HG02588 (cell line): ENCODE results near the gene TLR1.
A peak's percentile ranks its signal among the peaks of the same experiment; 100 is the strongest.

Experiments used
- ATAC-seq: cut with Tn5 transposase; IDR thresholded peaks from one replicate; pipeline ENCODE4 v1.9.1; 2021; ENCODE audit warnings: mild to moderate bottlenecking, moderate library complexity; ENCODE audit not compliant: unreplicated experiment

Gene TLR1, protein sequence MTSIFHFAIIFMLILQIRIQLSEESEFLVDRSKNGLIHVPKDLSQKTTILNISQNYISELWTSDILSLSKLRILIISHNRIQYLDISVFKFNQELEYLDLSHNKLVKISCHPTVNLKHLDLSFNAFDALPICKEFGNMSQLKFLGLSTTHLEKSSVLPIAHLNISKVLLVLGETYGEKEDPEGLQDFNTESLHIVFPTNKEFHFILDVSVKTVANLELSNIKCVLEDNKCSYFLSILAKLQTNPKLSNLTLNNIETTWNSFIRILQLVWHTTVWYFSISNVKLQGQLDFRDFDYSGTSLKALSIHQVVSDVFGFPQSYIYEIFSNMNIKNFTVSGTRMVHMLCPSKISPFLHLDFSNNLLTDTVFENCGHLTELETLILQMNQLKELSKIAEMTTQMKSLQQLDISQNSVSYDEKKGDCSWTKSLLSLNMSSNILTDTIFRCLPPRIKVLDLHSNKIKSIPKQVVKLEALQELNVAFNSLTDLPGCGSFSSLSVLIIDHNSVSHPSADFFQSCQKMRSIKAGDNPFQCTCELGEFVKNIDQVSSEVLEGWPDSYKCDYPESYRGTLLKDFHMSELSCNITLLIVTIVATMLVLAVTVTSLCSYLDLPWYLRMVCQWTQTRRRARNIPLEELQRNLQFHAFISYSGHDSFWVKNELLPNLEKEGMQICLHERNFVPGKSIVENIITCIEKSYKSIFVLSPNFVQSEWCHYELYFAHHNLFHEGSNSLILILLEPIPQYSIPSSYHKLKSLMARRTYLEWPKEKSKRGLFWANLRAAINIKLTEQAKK

DNA sequence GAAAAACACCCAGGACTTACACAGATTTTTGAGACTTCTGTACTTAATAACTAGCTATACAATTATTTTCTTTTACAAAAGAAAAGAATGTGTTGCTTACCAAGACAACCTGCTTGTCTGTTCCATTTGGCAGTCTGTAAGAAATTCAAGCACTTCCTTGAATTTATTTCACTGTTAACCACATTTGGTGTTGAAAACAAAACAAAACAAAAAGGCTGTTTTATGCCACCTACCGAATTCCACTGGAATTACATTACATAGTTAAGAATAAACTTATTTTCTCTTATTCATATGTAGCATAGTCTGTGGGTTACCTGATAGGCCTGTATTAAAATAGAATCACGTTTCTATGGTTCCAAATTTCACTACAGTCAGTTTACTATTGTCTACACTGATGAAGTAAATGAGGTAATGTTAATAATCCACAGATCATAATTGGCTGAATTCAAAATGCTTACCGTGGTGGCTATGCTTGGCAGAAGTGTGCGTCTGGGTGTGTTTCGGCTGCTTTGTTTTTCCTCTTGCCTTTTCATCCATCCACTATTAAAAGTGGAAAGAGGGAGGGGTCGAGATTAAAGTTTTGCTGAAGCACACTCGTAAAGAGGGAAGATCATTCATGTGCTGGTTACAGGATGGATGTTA lies at the start of gene TLR1:
Gene TLR1, minus strand, starts transcription at position 138 of the 642 bp plus-strand sequence. CDS start 5,960 bp downstream, outside the sequence.
- peak; percentile 19 for ATAC-seq

DNA sequence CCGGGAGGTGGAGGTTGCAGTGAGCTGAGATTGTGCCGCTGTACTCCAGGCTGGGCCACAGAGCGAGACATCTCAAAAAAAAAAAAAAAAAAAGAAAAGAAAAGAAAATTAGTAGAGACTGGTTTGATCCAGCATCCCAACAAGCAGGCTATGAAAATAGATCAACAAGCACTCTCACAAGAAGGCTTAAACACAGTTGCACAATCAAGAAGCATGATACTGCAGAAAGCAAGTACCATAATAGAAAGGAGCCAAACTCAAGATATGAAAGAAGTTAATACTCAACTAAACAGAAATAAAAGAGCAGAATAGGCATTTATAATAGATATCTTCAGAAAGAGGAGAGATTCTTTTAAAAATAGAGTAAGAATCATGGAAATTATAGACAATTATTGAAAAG lies 41.4 kb upstream of the TLR1 start:
- no peak for ATAC-seq

DNA sequence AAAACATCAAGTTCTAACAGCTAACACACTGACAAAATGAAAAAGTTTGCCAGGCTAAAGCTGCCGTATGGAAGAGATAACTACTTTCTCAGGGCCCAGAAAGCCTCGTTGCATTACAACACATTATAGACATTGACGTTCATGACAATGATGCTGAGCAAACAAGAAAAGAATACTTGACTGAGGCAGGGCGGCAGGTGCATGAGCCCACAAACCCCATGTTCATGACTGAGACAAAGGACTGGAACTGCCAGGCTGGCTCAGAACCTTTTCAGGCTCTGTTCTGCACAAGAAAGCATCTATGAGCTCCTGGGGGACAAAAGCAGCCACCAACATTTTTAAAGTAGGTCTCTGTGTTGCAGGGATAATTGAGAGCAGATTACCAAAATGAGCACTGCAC lies 38.4 kb upstream of the TLR1 start:
- no peak for ATAC-seq

DNA sequence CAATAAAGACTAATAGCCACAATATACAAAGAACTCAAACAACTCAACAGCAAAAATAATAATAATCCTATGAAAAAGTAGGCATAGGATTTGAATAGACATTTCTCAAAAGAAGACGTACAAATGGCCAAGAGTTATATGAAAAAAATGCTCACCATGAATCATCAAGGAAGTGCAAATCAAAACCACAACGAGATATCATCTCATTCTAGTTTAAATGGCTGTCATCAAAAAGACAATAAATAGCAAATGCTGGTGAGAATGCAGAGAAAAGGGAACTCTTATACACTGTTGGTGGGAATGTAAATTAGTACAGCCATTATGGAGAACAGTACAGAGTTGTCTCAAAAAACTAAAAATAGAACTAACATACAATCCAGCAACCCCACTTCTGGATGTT lies 33.3 kb upstream of the TLR1 start:
- ATAC-seq: no peak

DNA sequence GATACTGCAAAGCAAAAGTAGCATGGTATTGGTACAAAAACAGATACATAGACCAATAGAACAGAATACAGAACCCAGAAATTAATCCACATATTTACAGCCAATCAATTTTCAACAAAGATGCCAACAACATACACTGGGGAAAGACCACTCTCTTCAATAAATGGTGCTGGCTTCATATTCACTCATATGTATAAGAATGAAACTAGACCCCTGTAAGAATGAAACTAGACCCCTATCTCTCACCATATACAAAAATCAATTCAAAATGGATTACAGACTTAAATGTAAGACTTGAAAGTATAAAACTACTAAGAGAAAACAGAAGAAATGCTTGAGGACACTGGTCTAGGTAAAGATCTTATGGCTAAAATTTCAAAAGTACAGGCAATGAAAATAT lies 32.7 kb upstream of the TLR1 start:
- no peak for ATAC-seq

DNA sequence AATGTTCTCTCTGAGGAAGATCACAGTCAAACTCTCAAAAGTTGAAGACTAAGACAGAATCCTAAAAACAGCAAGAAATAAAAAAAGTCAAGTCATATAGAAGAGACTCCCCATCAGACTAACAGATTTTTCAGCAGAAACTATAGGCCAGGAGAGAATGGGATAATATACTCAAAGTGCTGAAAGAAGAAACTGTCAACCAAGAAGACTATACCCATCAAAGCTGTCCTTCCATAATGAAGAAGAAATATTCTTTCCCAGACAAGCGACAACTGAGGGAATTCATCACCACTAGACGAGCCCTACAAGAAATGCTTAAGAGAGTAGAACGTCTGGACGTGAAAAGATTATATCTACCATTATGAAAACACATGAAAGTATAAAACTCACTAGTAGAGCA lies 30.0 kb upstream of the TLR1 start:
- no peak for ATAC-seq

DNA sequence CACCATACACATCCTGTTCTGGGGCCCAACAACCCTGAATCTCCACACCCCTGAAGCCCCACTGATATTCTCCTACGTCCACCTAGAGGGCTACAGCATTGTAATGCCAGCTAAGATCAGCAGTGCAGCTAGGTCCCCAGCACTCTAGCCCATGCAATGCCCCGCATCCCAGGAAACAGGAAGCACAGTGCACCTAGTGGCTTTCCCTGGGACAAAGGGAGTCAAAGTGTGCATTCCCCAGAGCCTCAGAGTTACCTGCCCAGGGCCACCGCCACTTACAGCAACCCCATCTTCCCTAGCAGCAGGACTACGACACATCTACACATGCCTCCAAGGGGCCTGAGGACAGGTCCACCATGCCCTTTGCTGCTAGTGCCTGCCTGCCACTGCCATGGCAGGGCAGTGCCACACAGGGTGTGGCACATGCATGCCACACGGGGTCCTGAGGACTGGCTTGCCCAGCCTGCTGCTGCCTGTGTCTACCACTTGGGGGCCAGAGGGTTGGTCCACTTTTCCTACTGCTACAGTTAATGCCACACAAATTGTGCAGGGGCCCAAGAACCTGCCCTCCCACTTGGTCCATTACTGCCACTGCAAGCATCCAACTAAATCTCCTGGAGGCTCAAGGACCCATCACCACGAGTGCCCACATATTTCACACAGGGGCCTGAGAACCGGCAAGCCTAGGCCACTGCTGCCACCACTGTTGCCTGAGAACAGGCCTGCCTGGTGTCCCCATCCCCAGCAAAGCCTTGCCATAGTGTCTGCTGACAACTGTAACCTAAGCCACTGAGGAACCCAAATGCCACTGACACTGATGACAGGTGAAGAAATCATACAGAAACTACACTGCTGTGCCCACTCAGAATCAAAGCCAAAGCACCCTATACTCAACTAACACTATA lies 28.3 kb upstream of the TLR1 start:
- ATAC-seq: no peak

DNA sequence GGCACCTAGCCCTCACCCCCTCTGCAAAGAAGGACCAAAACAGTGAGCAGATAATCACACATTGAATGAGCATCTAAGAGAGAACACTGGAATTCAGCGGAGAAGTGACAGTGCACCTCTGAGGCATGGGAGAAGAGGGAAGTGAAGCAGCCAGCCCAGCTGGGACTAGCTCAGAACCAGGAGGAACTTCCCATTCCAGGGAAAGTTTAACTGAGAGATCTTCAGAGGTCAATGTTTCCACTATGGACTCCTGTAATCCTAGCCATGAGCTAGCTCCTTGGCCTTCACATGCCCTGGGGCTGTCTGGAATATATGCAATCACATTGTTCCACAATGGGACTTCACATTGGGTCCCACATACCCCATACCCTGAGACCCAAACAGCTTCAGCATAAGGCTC lies 27.6 kb upstream of the TLR1 start:
- ATAC-seq: no peak

DNA sequence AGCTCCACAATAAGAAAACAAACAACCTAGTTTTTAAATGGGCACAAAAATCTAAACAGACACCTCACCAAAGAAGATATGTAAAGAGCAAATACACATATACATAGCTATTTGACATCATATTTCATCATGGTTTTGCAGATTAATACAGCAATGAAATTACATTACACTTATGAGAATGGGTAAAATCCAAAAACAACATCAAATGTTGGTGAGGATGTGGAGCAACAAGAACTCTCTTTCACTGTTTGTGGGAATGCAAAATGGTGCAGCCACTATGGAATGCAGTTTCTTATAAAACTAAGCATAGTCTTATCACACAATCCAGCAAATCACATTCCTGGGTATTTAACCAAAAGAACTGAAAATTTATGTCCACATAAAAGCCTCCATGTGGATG lies 27.1 kb upstream of the TLR1 start:
- ATAC-seq: no peak

DNA sequence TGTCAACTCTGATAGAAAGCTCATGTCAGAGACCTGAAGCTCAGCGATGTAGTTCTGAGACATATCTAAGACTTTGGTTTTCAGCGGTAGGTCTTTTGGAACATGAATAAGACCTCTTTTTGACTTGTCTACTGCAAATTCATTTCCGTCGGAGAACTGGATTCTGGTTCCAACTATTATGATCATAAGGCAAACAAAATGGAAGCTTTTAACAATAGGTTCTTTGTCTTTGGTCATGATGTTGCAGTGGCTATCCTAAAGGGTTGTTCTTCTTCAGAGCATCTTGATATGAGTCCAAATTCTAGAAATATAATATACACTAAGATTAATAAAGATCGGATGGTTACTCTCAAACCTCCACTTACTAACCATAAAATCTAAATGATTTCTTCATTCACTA lies 24.6 kb upstream of the TLR1 start:
- no peak for ATAC-seq

DNA sequence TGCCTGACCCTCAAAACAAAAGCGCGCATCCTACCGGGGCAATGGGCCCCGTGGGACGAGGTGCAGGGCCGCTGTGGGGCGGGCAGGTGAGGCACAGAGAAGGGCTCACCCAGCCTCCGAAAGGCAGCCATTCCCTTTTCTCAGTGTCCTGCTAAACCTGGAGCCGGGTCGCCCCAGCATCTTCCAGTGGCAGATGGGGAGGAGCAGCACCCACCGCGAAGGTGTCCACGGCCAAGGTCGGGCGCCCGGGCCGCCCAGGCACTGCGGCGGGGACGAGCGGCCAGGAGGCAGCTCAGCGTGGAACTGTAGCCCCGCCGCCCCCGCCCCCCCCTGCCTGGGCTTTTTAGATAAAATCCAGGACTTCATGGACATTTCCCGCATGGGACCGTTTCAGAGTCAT lies 19.2 kb upstream of the TLR1 start:
- ATAC-seq: no peak

DNA sequence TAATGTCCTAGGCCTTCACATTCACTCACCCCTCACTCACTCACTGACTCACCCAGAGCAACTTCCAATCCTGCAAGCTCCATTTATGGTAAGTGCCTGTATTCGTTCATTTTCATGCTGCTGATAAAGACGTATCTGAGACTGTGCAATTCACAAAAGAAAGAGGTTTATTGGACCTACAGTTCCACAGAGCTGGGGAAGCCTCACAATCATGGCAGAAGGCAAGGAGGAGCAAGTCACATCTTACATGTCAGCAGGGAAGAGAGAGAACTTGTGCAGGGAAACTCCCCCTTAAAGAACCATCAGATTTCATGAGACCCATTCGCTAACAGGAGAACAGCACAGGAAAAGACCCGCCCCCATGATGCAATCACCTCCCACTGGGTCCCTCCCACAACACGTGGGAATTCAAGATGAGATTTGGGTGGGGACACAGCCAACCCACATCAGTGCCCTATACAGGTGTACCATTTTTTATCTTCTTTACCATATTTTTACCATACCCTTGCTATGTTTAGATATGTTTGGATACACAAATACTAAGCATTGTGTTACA lies 18.2 kb upstream of the TLR1 start:
- ATAC-seq: no peak

DNA sequence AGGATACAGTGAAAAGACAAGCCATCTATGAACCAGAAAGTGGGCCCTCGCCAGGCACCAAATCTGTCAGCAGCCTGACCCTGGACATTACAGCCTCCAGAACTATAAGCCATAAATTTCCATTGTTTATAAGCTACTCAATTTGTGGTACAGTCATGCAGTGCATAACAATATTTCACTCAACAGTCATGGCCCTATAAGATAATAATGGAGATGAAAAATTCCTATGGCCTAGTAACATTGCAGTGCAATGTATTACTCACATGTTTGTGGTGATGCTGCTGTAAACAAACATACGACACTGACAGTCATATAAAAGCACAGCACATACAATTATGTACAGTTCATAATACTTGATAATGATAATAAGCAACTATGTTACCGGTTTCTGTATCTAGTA lies 17.1 kb upstream of the TLR1 start:
- ATAC-seq: no peak

DNA sequence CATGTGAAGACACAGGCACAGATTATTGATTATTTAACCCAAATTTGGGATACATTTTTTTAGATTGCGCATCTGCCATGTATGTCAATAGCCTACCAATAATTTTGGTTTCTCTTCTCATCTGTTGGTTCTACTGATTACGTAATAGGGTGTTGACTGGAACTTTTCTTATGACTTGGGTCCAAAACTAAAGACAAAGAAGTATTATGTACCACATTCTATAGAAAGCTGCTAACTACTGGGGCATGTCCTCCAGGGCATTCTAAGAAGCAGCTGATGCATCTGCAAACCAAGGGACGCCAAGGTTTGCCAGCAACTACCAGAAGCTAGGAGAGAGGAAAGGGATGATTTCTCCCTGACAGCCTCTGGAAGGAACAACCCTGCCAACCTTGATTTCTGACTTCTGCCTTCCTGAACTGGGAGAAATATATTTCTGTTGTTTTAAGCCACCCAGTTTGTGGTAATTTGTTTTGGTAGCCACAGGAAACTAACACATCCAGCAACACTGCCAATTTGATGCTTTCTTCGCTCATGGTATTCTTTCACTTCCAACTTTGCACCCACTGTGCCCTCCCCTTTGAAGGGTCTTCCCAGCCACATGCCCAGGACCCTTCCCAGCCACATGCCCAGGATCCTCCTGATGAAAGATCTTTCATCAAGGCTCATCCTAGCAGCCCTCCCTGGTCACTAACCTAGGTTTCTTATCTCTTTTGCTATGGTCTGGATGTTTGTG lies 15.9 kb upstream of the TLR1 start:
- peak; percentile 48 for ATAC-seq

DNA sequence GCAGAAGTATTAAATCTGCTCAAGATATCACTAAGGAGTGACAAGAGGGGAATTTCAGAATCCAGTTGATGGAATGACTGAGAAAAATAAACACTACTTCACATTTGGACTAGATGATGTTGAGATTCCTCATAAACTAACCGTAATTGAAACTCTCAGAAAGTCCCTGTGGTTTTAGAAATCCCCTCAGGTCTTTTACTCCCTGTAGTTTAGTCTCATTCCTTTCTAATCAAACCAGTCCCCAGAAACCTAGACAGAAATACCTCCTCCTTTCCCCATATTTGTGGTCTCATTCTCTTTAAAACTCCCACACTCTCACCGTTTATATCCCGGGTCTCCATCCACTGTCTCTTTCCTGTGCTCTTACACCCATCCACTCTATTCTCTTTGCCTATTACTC lies 15.0 kb upstream of the TLR1 start:
- no peak for ATAC-seq

DNA sequence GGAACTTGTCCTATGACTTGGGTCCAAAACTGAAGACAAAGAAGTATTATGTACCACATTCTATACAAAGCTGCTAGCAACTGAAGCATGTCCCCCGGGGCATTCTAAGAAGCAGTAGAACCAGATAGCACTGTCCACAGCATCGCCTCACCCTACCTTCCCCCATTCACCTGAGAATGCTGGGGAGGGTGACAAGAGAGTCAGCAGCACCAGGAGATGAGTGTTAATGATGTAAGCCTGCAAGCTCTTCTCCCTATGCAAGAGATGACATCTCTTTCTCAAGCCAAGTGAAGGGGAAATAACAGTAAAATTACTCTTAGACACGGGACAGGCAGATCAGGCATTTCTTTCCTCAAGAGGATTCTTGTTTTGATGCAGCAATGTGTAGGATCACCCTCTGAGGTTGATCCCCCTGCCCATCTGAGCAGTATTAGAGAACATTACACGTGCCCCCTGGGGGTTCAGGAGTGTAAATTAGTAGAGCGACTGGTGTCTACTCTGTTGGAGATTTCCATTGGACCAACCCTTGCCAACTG lies 13.9 kb upstream of the TLR1 start:
- peak; percentile 43 for ATAC-seq

DNA sequence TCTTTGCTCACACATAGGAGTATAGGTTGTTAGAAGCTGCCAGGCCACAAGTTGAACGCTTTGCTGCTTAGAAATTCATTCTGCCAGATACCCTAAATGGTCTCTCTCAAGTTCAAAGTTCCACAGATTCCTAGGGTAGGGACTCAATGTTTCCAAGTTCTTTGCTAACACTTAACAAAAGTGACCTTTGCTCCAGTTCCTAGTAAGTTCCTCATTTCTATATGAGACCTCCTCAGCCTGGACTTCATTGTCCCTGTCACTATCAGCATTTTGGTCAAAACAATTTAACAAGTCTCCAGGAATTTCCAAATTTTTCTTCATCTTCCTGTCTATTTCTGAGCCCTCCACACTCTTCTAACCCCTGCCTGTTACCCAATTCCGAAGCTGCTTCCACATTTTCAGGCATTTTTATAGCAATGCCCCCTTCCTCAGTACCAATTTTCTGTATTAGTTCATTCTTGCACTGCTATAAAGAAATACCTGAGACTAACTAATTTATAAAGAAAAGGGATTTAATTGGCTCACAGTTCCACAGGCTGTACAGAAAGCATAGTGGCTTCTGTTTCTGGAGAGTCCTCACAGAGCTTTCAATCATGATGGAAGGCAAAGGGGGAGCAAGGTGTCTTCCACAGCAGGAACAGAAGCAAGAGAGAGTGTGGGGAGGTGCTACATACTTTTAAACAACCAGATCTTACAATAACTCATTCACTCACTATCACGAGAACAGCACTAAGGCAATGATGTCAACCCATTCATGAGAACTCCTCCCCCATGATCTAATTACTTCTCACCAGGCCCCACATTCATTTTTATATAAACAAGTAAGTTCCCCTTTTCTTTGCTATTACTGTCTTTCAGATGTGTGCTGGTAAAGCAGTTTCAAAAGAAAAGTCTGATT lies 11.5 kb upstream of the TLR1 start:
- no peak for ATAC-seq

DNA sequence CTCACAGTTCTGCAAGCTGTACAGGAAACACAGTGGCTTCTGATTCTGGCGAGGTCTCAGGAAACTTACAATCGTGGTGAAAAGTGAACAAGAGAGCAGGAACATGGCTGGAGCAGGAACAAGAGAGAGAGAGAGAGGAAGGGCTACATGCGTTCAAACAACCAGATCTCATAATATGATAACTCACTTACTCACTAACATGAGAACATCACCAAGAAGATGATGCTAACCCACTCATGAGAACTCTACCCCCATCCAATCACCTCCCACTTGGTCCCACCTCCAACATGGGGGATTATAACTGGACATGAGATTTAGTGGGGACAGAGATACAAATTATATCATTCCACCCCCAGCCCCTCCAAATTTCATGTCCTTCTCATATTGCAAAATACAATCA lies 9.8 kb upstream of the TLR1 start:
- ATAC-seq: no peak

DNA sequence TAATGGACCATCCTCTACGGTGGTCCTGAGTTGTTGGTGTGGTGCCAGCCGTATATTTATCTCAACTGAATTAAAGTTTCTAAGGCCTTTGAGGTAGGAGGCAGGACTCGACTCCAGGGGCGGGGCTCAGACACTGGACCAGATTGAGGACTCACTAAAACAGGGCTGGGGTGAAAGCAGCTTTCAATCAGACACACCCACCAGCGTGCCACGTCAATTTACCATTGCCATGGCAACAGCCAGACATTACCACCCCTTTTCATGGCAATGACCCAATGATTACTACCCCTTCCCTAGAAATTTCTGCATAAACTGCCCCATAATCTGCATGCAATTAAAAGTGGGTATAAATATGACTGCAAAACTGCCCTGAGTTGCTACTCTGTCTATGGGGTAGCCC lies 6.7 kb upstream of the TLR1 start:
- no peak for ATAC-seq
